Activated naive CD8-positive, alpha-beta T cell (primary cell): ENCODE measurements around the gene FADS2.

Experiments
- H3K27ac Mint-ChIP-seq: one replicate; pipeline ENCODE4 v1.8.0; 2021; ENCODE audit warnings: mixed read lengths
- H3K27me3 Mint-ChIP-seq: one replicate; pipeline ENCODE4 v1.8.0; 2021; ENCODE audit warnings: mixed read lengths
- H3K36me3 Mint-ChIP-seq: one replicate; pipeline ENCODE4 v1.8.0; 2021; ENCODE audit warnings: mixed read lengths
- H3K4me1 Mint-ChIP-seq: one replicate; pipeline ENCODE4 v1.8.0; 2021; ENCODE audit warnings: low read depth, mixed read lengths
- H3K4me3 Mint-ChIP-seq: one replicate; pipeline ENCODE4 v1.8.0; 2021; ENCODE audit warnings: mild to moderate bottlenecking, mixed read lengths
- H3K9me3 Mint-ChIP-seq: one replicate; pipeline ENCODE4 v1.8.0; 2021; ENCODE audit warnings: low read depth, mixed read lengths

Gene FADS2

GRCh38 chr11:61887839-61888494, 59.9 kb downstream of the FADS2 start:
- H3K4me1 Mint-ChIP-seq: peaks cover 3% of the 10 kb centered on the region
- H3K4me3 Mint-ChIP-seq: no peak overlapping the region
- H3K36me3 Mint-ChIP-seq: no peaks in the 10 kb centered on the region
- no peak overlapping the region for H3K27ac Mint-ChIP-seq
- H3K27me3 Mint-ChIP-seq: peaks cover 1% of the 10 kb centered on the region
- no peaks in the 10 kb centered on the region for H3K9me3 Mint-ChIP-seq

GRCh38 chr11:61888590-61888989, 60.5 kb downstream of the FADS2 start:
- Mint-ChIP-seq H3K9me3 (no peaks in the 10 kb centered on the region), H3K4me1 (peaks cover 3% of the 10 kb centered on the region)

GRCh38 chr11:61889831-61890230, 61.7 kb downstream of the FADS2 start:
- Mint-ChIP-seq H3K27me3 (no peaks in the 10 kb centered on the region), H3K4me3 (no peak overlapping the region), H3K4me1 (peaks cover 6% of the 10 kb centered on the region), H3K36me3 (no peaks in the 10 kb centered on the region), H3K9me3 (no peaks in the 10 kb centered on the region), H3K27ac (no peak overlapping the region)

More at GRCh38 chr11:61888590-61888989, 60.5 kb downstream of the FADS2 start:
- no peak overlapping the region for H3K4me3 Mint-ChIP-seq
- H3K36me3 Mint-ChIP-seq: no peaks in the 10 kb centered on the region
- no peaks in the 10 kb centered on the region for H3K27me3 Mint-ChIP-seq
- no peak overlapping the region for H3K27ac Mint-ChIP-seq

DNA sequence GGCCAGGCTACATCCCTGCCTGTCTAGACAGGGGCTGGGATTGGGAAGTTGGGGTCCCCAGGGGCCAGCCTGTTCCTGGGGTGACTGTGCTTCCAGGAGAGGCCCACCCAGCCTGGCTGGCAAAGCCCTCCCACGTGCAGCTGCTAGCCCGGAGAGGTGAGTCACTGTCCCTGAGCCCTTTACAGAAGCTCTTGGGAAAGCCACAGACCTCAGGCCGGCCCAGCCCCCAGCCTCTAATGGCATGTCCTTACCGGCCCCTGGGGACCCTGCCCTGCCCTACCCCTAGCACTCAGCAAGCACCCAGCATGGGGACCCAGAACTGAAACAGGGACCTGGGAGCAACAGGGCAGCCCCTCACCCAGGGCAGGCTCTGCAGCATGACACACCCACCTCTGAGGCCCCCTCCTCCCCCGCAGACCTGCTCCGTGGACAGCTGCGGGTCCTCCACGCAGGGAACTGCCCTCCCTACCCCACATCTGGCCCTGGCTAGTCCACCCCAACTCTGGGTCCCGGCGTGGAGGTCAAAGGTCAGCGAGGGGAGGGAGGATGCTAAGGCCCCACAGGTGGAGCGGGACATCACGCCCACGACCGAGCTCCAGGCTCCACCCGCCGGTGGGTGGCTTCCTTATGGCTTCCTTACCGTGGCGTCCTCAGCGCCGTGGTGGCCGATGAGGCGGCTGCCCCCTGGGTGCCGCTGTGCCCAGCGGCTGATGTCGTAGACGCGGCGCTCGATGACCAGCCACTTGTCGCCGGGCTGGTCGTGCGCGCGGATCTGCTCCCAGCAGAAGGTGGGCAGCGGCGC, 62.6 kb downstream of the FADS2 start:
- no peaks in the 10 kb centered on the region for H3K27me3 Mint-ChIP-seq
- no peaks in the 10 kb centered on the region for H3K36me3 Mint-ChIP-seq
- peaks cover 6% of the 10 kb centered on the region for H3K4me1 Mint-ChIP-seq

GRCh38 chr11:61891331-61892084, 63.4 kb downstream of the FADS2 start, which contains the start of gene FADS3:
Gene FADS3, minus strand, starts transcription at chr11:61891545. Its CDS starts 164 bp downstream, at chr11:61891381.
- Mint-ChIP-seq H3K36me3 (no peaks in the 10 kb centered on the region), H3K27me3 (no peaks in the 10 kb centered on the region), H3K4me3 (peak within 1 kb of the TSS; percentile 79), H3K4me1 (peaks cover 6% of the 10 kb centered on the region), H3K27ac (no peak within 1 kb of the TSS), H3K9me3 (no peaks in the 10 kb centered on the region)

More for the DNA sequence above, 62.6 kb downstream of the FADS2 start:
- Mint-ChIP-seq H3K4me3 (peak overlapping the region; percentile 79), H3K9me3 (no peaks in the 10 kb centered on the region), H3K27ac (no peak overlapping the region)

DNA sequence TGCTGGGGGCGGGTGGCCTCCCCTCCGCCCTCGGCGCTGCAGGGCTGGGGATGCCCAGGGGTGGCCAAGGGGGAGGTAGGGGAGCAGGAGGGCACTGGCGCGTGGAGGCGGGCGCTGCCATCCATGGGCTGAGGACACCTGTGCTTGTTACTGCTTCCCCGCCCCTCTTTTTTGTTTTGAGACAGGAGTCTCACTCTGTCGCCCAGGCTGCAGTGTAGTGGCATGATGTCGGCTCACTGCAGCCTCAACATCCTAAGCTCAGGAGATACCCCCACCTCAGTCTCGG, 63.9 kb downstream of the FADS2 start:
- H3K4me1 Mint-ChIP-seq: peaks cover 6% of the 10 kb centered on the region
- no peaks in the 10 kb centered on the region for H3K36me3 Mint-ChIP-seq
- H3K9me3 Mint-ChIP-seq: no peaks in the 10 kb centered on the region
- H3K4me3 Mint-ChIP-seq: peak overlapping the region; percentile 72
- H3K27ac Mint-ChIP-seq: no peak overlapping the region
- no peaks in the 10 kb centered on the region for H3K27me3 Mint-ChIP-seq

- Mint-ChIP-seq H3K27me3 (no peaks in the 10 kb centered on the region), H3K4me3 (no peak overlapping the region), H3K9me3 (no peaks in the 10 kb centered on the region), H3K4me1 (peaks cover 6% of the 10 kb centered on the region), H3K36me3 (no peaks in the 10 kb centered on the region), H3K27ac (no peak overlapping the region)
These were observed 65.9 kb downstream of the FADS2 start for GRCh38 chr11:61893981-61894380.

DNA sequence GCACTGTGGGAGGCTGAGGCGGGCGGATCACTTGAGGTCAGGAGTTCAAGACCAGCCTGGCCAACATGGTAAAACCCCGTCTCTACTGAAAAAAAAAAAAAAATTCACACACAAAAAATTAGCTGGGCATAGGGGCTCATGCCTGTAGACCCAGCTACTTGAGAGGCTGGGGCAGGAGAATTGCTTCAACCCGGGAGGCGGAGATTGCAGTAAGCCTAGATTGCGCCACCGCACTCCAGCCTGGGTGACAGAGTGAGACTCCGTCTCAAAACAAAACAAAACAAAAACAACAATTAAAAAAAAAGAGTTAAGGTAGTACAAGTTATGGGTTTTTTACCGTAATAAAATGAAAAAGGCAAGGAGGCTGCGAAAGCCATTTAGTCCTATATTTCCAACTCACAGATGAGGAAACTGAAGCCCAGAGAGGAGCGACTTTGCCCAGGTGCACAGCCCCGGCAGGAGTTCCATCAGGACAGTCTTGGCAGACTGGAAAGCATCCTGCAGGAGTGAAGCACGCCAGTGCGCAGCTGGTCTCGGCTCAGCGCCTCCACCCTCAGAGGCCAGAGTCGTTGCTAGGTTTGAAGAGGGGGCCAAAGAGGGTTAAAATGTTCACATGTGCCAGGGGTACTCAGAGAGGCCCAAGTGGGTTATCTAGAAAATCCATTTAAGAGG, 67.1 kb downstream of the FADS2 start:
- Mint-ChIP-seq H3K4me3 (no peak overlapping the region), H3K4me1 (peaks cover 11% of the 10 kb centered on the region), H3K36me3 (no peaks in the 10 kb centered on the region), H3K27me3 (no peaks in the 10 kb centered on the region), H3K27ac (no peak overlapping the region), H3K9me3 (no peaks in the 10 kb centered on the region)

DNA sequence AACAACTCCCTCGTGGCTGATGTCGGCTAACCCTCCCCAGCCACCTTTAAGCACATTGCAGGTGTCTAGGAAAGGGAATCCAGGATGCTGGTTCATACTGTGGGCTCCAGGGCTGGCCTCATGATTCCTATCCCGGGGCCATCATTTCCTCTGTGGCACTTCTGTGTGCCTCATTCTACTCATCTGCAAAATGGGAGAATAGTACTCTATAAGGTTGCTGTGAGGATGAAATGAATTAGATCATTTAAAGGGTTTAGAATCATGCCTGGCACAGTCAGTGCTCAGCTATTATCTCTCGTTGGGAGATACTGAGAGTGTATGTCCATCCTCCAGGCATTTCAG, 67.6 kb downstream of the FADS2 start:
- Mint-ChIP-seq H3K27me3 (no peaks in the 10 kb centered on the region), H3K4me3 (no peak overlapping the region), H3K36me3 (no peaks in the 10 kb centered on the region), H3K4me1 (peaks cover 11% of the 10 kb centered on the region), H3K27ac (no peak overlapping the region), H3K9me3 (no peaks in the 10 kb centered on the region)

DNA sequence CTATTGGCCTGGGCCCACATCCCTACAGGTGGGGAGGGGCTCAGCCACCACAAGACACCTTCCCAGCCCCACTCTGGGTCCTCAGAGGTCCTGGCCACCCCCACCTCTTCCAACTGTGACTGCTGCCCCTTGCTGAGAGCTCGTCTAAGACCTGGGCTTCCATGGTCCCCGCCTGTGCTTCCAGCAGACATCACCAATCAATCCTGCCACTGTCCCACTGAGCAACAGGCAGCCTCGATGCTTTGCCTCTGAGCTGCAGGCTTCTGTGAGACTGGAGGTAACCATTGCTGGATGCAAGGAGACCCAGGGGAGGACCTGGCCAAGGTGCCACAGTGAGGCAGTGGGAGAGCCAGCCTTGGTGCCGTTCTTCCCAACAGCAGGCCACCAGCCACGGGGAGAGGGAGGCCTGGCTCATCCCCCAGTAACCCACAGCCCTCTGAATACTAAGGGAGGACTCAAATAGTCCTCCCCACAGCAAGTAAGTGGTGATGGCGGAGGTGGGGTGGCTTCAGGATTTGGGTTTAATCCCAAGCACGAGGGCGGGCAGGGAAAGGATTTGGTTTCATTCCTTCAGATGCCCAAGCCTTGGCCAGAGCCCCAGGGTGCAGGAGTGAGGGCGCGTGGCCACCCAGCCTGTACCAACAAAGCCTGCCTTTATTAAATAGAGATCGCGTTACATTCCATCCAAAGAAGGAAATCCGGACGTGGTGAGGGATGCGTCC, 68.7 kb downstream of the FADS2 start:
- Mint-ChIP-seq H3K27ac (no peak overlapping the region), H3K36me3 (no peaks in the 10 kb centered on the region), H3K27me3 (no peaks in the 10 kb centered on the region), H3K4me1 (peaks cover 9% of the 10 kb centered on the region), H3K4me3 (no peak overlapping the region), H3K9me3 (no peaks in the 10 kb centered on the region)

- Mint-ChIP-seq H3K27ac (no peak overlapping the region), H3K27me3 (no peaks in the 10 kb centered on the region), H3K4me1 (peaks cover 7% of the 10 kb centered on the region), H3K4me3 (no peak overlapping the region), H3K36me3 (no peaks in the 10 kb centered on the region), H3K9me3 (no peaks in the 10 kb centered on the region)
These were observed 69.5 kb downstream of the FADS2 start for GRCh38 chr11:61897387-61898246.

- Mint-ChIP-seq H3K36me3 (no peaks in the 10 kb centered on the region), H3K9me3 (no peaks in the 10 kb centered on the region), H3K4me1 (peaks cover 7% of the 10 kb centered on the region), H3K4me3 (no peak overlapping the region), H3K27me3 (no peaks in the 10 kb centered on the region), H3K27ac (no peak overlapping the region)
These were observed 70.1 kb downstream of the FADS2 start for GRCh38 chr11:61898247-61898582.

- Mint-ChIP-seq H3K9me3 (no peaks in the 10 kb centered on the region), H3K27me3 (no peaks in the 10 kb centered on the region), H3K36me3 (no peaks in the 10 kb centered on the region), H3K4me1 (peaks cover 4% of the 10 kb centered on the region), H3K27ac (no peak overlapping the region), H3K4me3 (no peak overlapping the region)
These were observed 71.2 kb downstream of the FADS2 start for GRCh38 chr11:61899146-61899841.
